HCT116 (cell line): ENCODE measurements around the gene ACADSB.

Experiments
- CEBPB ChIP-seq: IDR thresholded peaks from 2 replicates; pipeline ENCODE4 v1.6.1; 2012; ENCODE audit warnings: low read depth
- CTCF ChIP-seq, 3 experiments: fragments of 200-600 bp in 1 of 3; sonication (generic) in 1 of 3; IDR thresholded peaks in 2 of 3; conservative IDR thresholded peaks in 1 of 3; 2 replicates each; pipeline ENCODE4 v1.5.1; 2012 to 2017; ENCODE audit warnings: low read depth in 2 of 3, low read length in 2 of 3, antibody characterized with exemption in 1 of 3, borderline replicate concordance in 1 of 3, control low read depth in 1 of 3, mild to moderate bottlenecking in 1 of 3, mixed read lengths in 1 of 3, mixed run types in 1 of 3, moderate library complexity in 1 of 3; ENCODE audit not compliant: insufficient read depth in 1 of 3
- EZH2 ChIP-seq: fragments of 200-600 bp; sonication (generic); IDR thresholded peaks from 2 replicates; pipeline ENCODE4 v1.6.1; 2017; ENCODE audit warnings: antibody characterized with exemption, mixed run types
- EZH2phosphoT487 ChIP-seq: fragments of 200-600 bp; IDR thresholded peaks from 2 replicates; pipeline ENCODE4 v1.6.1; 2018; ENCODE audit warnings: antibody characterized with exemption, borderline replicate concordance
- FOSL1 ChIP-seq: IDR thresholded peaks from 2 replicates; pipeline ENCODE4 v1.6.1; 2012; ENCODE audit warnings: low read depth
- MAX ChIP-seq: IDR thresholded peaks from 2 replicates; pipeline ENCODE4 v1.6.1; 2012
- POLR2A ChIP-seq: IDR thresholded peaks from 2 replicates; pipeline ENCODE4 v1.7.0; 2011; ENCODE audit warnings: borderline replicate concordance; ENCODE audit not compliant: insufficient read depth, insufficient read length; ENCODE audit errors: extremely low read depth
- REST ChIP-seq: IDR thresholded peaks from 2 replicates; pipeline ENCODE4 v1.6.1; 2012; ENCODE audit warnings: low read depth
- SIN3A ChIP-seq: IDR thresholded peaks from 2 replicates; pipeline ENCODE4 v1.6.1; 2012; ENCODE audit warnings: low read depth
- TCF7L2 ChIP-seq: IDR thresholded peaks from 2 replicates; pipeline ENCODE4 v1.7.0; 2011; ENCODE audit warnings: borderline replicate concordance, inconsistent platforms; ENCODE audit not compliant: insufficient read depth, insufficient read length; ENCODE audit errors: extremely low read depth
- ZNF274 ChIP-seq: fragments of 200-500 bp; sonication (Bioruptor generic); IDR thresholded peaks from 2 replicates; pipeline ENCODE4 v1.6.1; 2014; ENCODE audit warnings: mild to moderate bottlenecking, low read depth, low read length, inconsistent platforms

- TF ChIP-seq CTCF (IDR thresholded peaks at IDR 0.05 in 2 of 3, conservative IDR thresholded peaks at IDR 0.05 in 1 of 3; ENCODE audit: borderline replicate concordance in 1 of 3, insufficient read depth in 1 of 3, low read depth in 2 of 3, low read length in 2 of 3) (no peak), MAX (no peak), FOSL1 (no peak), CEBPB (no peak), SIN3A (no peak), EZH2 (no peak), TCF7L2 (no peak), POLR2A (no peak), EZH2phosphoT487 (no peak), ZNF274 (no peak), REST (no peak)
These were observed 6.0 kb downstream of the ACADSB start for GRCh38 chr10:123014772-123015171.
